ENCODE results near the gene SSC4D.
A peak's percentile ranks its signal among the peaks of the same experiment; 100 is the strongest.
"Not testable (repeated sequence)": the region's sequence is repeated elsewhere in the genome, so short reads cannot be mapped to it uniquely, and the experiment has no call there.

Gene SSC4D

GRCh38 chr7:76390092-76390491, 19.4 kb downstream of the SSC4D start:
- H3K9ac ChIP-seq, result peak overlapping the region in 5 of 11 experiments; percentile 20 to 69 (median 59); a peak in 5 of 22 replicates
- no peaks in the 10 kb centered on the region for H4K20me1 ChIP-seq
- peak overlapping the region in 10 of 11 experiments; percentile 29 to 85 (median 66); a peak in 16 of 22 replicates for H3K27ac ChIP-seq
- no peaks in the 10 kb centered on the region for H3K27me3 ChIP-seq
- no peak for TF ChIP-seq Cebpa-rat (IDR thresholded peaks at IDR 0.05)
- peak overlapping the region in 10 of 11 experiments; percentile 40 to 83 (median 71); a peak in 17 of 22 replicates for H3K4me2 ChIP-seq
- H3K4me3 ChIP-seq, result no peak overlapping the region
- no peaks in the 10 kb centered on the region for H3K9me3 ChIP-seq (replicated peaks in 1 of 11)
- peaks cover 37 to 52% (median 43%) of the 10 kb centered on the region in 10 experiments for H3K4me1 ChIP-seq
- H3K36me3 ChIP-seq, result no peaks in the 10 kb centered on the region

GRCh38 chr7:76387789-76388188, 21.7 kb downstream of the SSC4D start:
- not testable (repeated sequence) for H3K9ac ChIP-seq, H3K4me3 ChIP-seq

GRCh38 chr7:76386691-76387260, 22.7 kb downstream of the SSC4D start:
- H3K4me3 ChIP-seq, result no peak overlapping the region
- H3K9me3 ChIP-seq (replicated peaks in 1 of 11), result no peaks in the 10 kb centered on the region
- H3K27me3 ChIP-seq, result no peaks in the 10 kb centered on the region
- H4K20me1 ChIP-seq, result no peaks in the 10 kb centered on the region
- no peak overlapping the region for H3K9ac ChIP-seq
- TF ChIP-seq Cebpa-rat (IDR thresholded peaks at IDR 0.05), result no peak
- no peak overlapping the region for H3K4me2 ChIP-seq
- no peak overlapping the region for H3K27ac ChIP-seq
- H3K4me1 ChIP-seq, result peaks cover 19 to 32% (median 24%) of the 10 kb centered on the region in 10 experiments
- no peaks in the 10 kb centered on the region for H3K36me3 ChIP-seq

More at GRCh38 chr7:76387789-76388188, 21.7 kb downstream of the SSC4D start:
- H3K36me3 ChIP-seq; H3K4me2 ChIP-seq; H3K27me3 ChIP-seq; H3K9me3 ChIP-seq (replicated peaks in 1 of 11); H4K20me1 ChIP-seq: not testable (repeated sequence)
- Histone ChIP-seq H3K27ac (peak overlapping the region in 3 of 11 experiments; percentile 75 to 84 (median 83); a peak in 6 of 22 replicates), H3K4me1 (peaks cover 25 to 35% (median 30%) of the 10 kb centered on the region in 10 experiments)

- H3K4me1 ChIP-seq, result peaks cover 6 to 42% (median 28%) of the 10 kb centered on the region in 10 experiments; a peak in 18 of 20 replicates
- no peak for TF ChIP-seq Cebpa-rat (IDR thresholded peaks at IDR 0.05)
- no peaks in the 10 kb centered on the region for H3K36me3 ChIP-seq
- H3K27me3 ChIP-seq, result no peaks in the 10 kb centered on the region
- no peaks in the 10 kb centered on the region for H4K20me1 ChIP-seq
- no peak overlapping the region for H3K27ac ChIP-seq
- no peaks in the 10 kb centered on the region for H3K9me3 ChIP-seq (replicated peaks in 1 of 11)
- no peak overlapping the region for H3K4me3 ChIP-seq
- H3K9ac ChIP-seq, result no peak overlapping the region
- no peak overlapping the region for H3K4me2 ChIP-seq
Observed at GRCh38 chr7:76383089-76383944, 26.2 kb downstream of the SSC4D start.

- Histone ChIP-seq H3K27ac (no peak overlapping the region), H4K20me1 (no peaks in the 10 kb centered on the region)
Observed at GRCh38 chr7:76381814-76382213, 27.7 kb downstream of the SSC4D start.

GRCh38 chr7:76380623-76380966, 28.9 kb downstream of the SSC4D start:
- Histone ChIP-seq H3K27ac (peak overlapping the region; percentile 55 to 89 (median 81); a peak in 21 of 22 replicates), H3K4me2 (peak overlapping the region; percentile 65 to 87 (median 80))

More at GRCh38 chr7:76381814-76382213, 27.7 kb downstream of the SSC4D start:
- no peaks in the 10 kb centered on the region for H3K9me3 ChIP-seq (replicated peaks in 1 of 11)
- no peak overlapping the region for H3K4me3 ChIP-seq
- no peaks in the 10 kb centered on the region for H3K27me3 ChIP-seq
- no peaks in the 10 kb centered on the region for H3K36me3 ChIP-seq
- H3K4me1 ChIP-seq, result peaks cover 4 to 54% (median 26%) of the 10 kb centered on the region in 10 experiments; a peak in 17 of 20 replicates
- peak overlapping the region in 3 of 11 experiments; percentile 5 to 66 (median 42); a peak in 3 of 22 replicates for H3K4me2 ChIP-seq
- no peak overlapping the region for H3K9ac ChIP-seq
- TF ChIP-seq Cebpa-rat (IDR thresholded peaks at IDR 0.05), result no peak

GRCh38 chr7:76377186-76377918, 32.1 kb downstream of the SSC4D start:
- Histone ChIP-seq H3K27ac (no peak overlapping the region), H3K9ac (no peak overlapping the region), H3K4me2 (peak overlapping the region in 2 of 11 experiments; percentile 22 to 84; a peak in 1 of 22 replicates), H3K4me1 (peaks cover 4 to 62% (median 28%) of the 10 kb centered on the region in 10 experiments; a peak in 17 of 20 replicates), H4K20me1 (no peaks in the 10 kb centered on the region), H3K4me3 (no peak overlapping the region), H3K9me3 (replicated peaks in 1 of 11) (no peaks in the 10 kb centered on the region), H3K36me3 (no peaks in the 10 kb centered on the region), H3K27me3 (no peaks in the 10 kb centered on the region)
- TF ChIP-seq Cebpa-rat (IDR thresholded peaks at IDR 0.05), result no peak

More at GRCh38 chr7:76380623-76380966, 28.9 kb downstream of the SSC4D start:
- no peaks in the 10 kb centered on the region for H3K36me3 ChIP-seq
- no peaks in the 10 kb centered on the region for H3K9me3 ChIP-seq (replicated peaks in 1 of 11)
- no peak for TF ChIP-seq Cebpa-rat (IDR thresholded peaks at IDR 0.05)
- peak overlapping the region; percentile 67 to 82 (median 79); a peak in 18 of 22 replicates for H3K9ac ChIP-seq
- no peaks in the 10 kb centered on the region for H4K20me1 ChIP-seq
- no peaks in the 10 kb centered on the region for H3K27me3 ChIP-seq
- peaks cover 4 to 54% (median 26%) of the 10 kb centered on the region in 10 experiments; a peak in 17 of 20 replicates for H3K4me1 ChIP-seq
- peak overlapping the region in 4 of 10 experiments; percentile 29 to 64 (median 55); a peak in 8 of 20 replicates for H3K4me3 ChIP-seq

- Histone ChIP-seq H3K9me3 (replicated peaks in 1 of 11) (no peaks in the 10 kb centered on the region), H3K36me3 (no peaks in the 10 kb centered on the region), H3K27ac (no peak overlapping the region), H3K4me3 (no peak overlapping the region), H3K4me1 (peaks cover 1 to 41% (median 20%) of the 10 kb centered on the region in 10 experiments; a peak in 17 of 20 replicates), H3K4me2 (no peak overlapping the region), H4K20me1 (no peaks in the 10 kb centered on the region), H3K9ac (no peak overlapping the region), H3K27me3 (no peaks in the 10 kb centered on the region)
- TF ChIP-seq Cebpa-rat (IDR thresholded peaks at IDR 0.05), result no peak
Observed at GRCh38 chr7:76375251-76375650, 34.2 kb downstream of the SSC4D start.
